Measurements from ENCODE around the gene AADAT.

DNA sequence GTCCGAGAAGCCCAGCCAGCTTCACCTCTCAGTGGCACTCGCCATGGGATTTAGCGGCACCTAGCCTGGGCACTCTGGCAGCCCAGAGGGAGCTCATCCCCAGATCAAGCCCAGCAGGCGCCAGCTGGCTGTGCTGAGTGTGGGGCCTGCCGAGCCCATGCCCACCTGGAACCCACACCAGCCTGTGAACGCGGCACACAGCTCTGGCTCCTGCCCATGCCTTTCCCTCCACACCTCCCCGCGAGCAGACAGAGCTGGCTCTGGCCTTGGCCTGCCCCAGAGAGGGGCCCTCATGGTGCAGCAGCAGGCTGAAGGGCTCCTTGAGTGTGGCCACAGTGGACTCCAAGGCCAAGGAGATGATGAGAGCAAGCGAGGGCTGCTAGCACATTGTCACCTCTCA is 38.0 kb upstream of the AADAT start:
- TF ChIP-seq, protein P1, sequence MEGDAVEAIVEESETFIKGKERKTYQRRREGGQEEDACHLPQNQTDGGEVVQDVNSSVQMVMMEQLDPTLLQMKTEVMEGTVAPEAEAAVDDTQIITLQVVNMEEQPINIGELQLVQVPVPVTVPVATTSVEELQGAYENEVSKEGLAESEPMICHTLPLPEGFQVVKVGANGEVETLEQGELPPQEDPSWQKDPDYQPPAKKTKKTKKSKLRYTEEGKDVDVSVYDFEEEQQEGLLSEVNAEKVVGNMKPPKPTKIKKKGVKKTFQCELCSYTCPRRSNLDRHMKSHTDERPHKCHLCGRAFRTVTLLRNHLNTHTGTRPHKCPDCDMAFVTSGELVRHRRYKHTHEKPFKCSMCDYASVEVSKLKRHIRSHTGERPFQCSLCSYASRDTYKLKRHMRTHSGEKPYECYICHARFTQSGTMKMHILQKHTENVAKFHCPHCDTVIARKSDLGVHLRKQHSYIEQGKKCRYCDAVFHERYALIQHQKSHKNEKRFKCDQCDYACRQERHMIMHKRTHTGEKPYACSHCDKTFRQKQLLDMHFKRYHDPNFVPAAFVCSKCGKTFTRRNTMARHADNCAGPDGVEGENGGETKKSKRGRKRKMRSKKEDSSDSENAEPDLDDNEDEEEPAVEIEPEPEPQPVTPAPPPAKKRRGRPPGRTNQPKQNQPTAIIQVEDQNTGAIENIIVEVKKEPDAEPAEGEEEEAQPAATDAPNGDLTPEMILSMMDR (IDR thresholded peaks at IDR 0.05; ENCODE audit: low read depth, low read length, missing input control), result no peak
- TF ChIP-seq, protein P2, sequence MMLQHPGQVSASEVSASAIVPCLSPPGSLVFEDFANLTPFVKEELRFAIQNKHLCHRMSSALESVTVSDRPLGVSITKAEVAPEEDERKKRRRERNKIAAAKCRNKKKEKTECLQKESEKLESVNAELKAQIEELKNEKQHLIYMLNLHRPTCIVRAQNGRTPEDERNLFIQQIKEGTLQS (IDR thresholded peaks at IDR 0.05), result no peak
- TF ChIP-seq JUND (IDR thresholded peaks at IDR 0.05), result no peak
- no peak for TF ChIP-seq YY1 (IDR thresholded peaks at IDR 0.05)
- no peak for TF ChIP-seq RAD21 (IDR thresholded peaks at IDR 0.05)
- no peak for TF ChIP-seq TAF1 (conservative IDR thresholded peaks at IDR 0.05)
- TF ChIP-seq, protein P3, sequence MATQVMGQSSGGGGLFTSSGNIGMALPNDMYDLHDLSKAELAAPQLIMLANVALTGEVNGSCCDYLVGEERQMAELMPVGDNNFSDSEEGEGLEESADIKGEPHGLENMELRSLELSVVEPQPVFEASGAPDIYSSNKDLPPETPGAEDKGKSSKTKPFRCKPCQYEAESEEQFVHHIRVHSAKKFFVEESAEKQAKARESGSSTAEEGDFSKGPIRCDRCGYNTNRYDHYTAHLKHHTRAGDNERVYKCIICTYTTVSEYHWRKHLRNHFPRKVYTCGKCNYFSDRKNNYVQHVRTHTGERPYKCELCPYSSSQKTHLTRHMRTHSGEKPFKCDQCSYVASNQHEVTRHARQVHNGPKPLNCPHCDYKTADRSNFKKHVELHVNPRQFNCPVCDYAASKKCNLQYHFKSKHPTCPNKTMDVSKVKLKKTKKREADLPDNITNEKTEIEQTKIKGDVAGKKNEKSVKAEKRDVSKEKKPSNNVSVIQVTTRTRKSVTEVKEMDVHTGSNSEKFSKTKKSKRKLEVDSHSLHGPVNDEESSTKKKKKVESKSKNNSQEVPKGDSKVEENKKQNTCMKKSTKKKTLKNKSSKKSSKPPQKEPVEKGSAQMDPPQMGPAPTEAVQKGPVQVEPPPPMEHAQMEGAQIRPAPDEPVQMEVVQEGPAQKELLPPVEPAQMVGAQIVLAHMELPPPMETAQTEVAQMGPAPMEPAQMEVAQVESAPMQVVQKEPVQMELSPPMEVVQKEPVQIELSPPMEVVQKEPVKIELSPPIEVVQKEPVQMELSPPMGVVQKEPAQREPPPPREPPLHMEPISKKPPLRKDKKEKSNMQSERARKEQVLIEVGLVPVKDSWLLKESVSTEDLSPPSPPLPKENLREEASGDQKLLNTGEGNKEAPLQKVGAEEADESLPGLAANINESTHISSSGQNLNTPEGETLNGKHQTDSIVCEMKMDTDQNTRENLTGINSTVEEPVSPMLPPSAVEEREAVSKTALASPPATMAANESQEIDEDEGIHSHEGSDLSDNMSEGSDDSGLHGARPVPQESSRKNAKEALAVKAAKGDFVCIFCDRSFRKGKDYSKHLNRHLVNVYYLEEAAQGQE (IDR thresholded peaks at IDR 0.05), result no peak

Measured in liver (tissue), 3 donors.